GM12878 (cell line): ENCODE measurements around the gene MRPL39. TPM values are rescaled to one million over a fixed set of nuclear protein-coding genes. Genes with fewer than 3 reads are reported as not detected.

ENCODE experiments used
- ASH2L ChIP-seq: fragments of 300-600, 200-600 bp; sonication (generic); IDR thresholded peaks from 2 replicates; pipeline ENCODE4 v1.6.1; 2017; ENCODE audit warnings: low read depth, mild to moderate bottlenecking, borderline replicate concordance
- BCL11A ChIP-seq: IDR thresholded peaks from 2 replicates; pipeline ENCODE4 v1.6.1; 2011; ENCODE audit warnings: low read depth, low read length
- CBX5 ChIP-seq: sonication (generic); IDR thresholded peaks from 2 replicates; pipeline ENCODE4 v1.6.1; 2016; ENCODE audit warnings: low read depth, moderate library complexity, mild to moderate bottlenecking, inconsistent platforms
- CHD2 ChIP-seq: IDR thresholded peaks from 2 replicates; pipeline ENCODE4 v1.6.1; 2011; ENCODE audit warnings: low read depth, low read length, improper control_type of control experiment, borderline replicate concordance
- EZH2 ChIP-seq: IDR thresholded peaks from 2 replicates; pipeline ENCODE4 v1.6.1; 2012; ENCODE audit warnings: low read depth, mild to moderate bottlenecking, control low read depth, inconsistent platforms, low read length, borderline replicate concordance; ENCODE audit not compliant: control insufficient read depth
- FOS ChIP-seq: IDR thresholded peaks from 3 replicates; pipeline ENCODE4 v1.6.1; 2011; ENCODE audit warnings: borderline replicate concordance; ENCODE audit not compliant: insufficient read length; ENCODE audit errors: extremely low read depth
- HDAC2 ChIP-seq: fragments of 200-600 bp; sonication (generic); IDR thresholded peaks from 2 replicates; pipeline ENCODE4 v1.6.1; 2017
- IKZF1 ChIP-seq: fragments of 450-650 bp; conservative IDR thresholded peaks from 2 replicates; pipeline ENCODE4 v1.6.1; 2017; ENCODE audit warnings: antibody characterized with exemption, mild to moderate bottlenecking
- IRF4 ChIP-seq: IDR thresholded peaks from 2 replicates; pipeline ENCODE4 v1.6.1; 2011; ENCODE audit warnings: low read depth, low read length
- KLF5 ChIP-seq: fragments of 450-650 bp; IDR thresholded peaks from 2 replicates; pipeline ENCODE4 v1.6.1; 2014; ENCODE audit warnings: mild to moderate bottlenecking; ENCODE audit not compliant: partially characterized antibody
- MLLT1 ChIP-seq: fragments of 450-650 bp; IDR thresholded peaks from 2 replicates; pipeline ENCODE4 v1.6.1; 2016; ENCODE audit warnings: mild to moderate bottlenecking
- MXI1 ChIP-seq: fragments of 150-350 bp; IDR thresholded peaks from 2 replicates; pipeline ENCODE4 v1.6.1; 2011; ENCODE audit warnings: low read depth, mild to moderate bottlenecking, inconsistent platforms, low read length, improper control_type of control experiment
- NBN ChIP-seq: fragments of 450-650 bp; IDR thresholded peaks from 2 replicates; pipeline ENCODE4 v1.6.1; 2016
- POLR2AphosphoS5 ChIP-seq: IDR thresholded peaks from 2 replicates; pipeline ENCODE4 v1.6.1; 2011; ENCODE audit warnings: mild to moderate bottlenecking, low read length, inconsistent platforms
- RAD51 ChIP-seq: fragments of 450-650 bp; IDR thresholded peaks from 2 replicates; pipeline ENCODE4 v1.6.1; 2016; ENCODE audit warnings: moderate library complexity, mild to moderate bottlenecking, inconsistent platforms
- RCOR1 ChIP-seq: conservative IDR thresholded peaks from 2 replicates; pipeline ENCODE4 v1.6.1; 2012; ENCODE audit warnings: low read depth, low read length, improper control_type of control experiment
- RUNX3 ChIP-seq: IDR thresholded peaks from 2 replicates; pipeline ENCODE4 v1.6.1; 2012; ENCODE audit warnings: low read length, inconsistent platforms
- TAF1 ChIP-seq: IDR thresholded peaks from 2 replicates; pipeline ENCODE4 v1.6.1; 2011; ENCODE audit warnings: mild to moderate bottlenecking, low read depth, low read length, borderline replicate concordance
- YBX1 ChIP-seq: fragments of 450-650 bp; IDR thresholded peaks from 2 replicates; pipeline ENCODE4 v1.6.1; 2016; ENCODE audit warnings: antibody characterized with exemption
- ZBTB33 ChIP-seq: fragments of 450-650 bp; IDR thresholded peaks from 2 replicates; pipeline ENCODE4 v1.6.1; 2017; ENCODE audit warnings: mild to moderate bottlenecking
- ZNF217 ChIP-seq: fragments of 450-650 bp; IDR thresholded peaks from 2 replicates; pipeline ENCODE4 v1.6.1; 2017; ENCODE audit warnings: antibody characterized with exemption, mild to moderate bottlenecking
- ZNF274 ChIP-seq: IDR thresholded peaks from one replicate; pipeline ENCODE4 v1.8.0; 2011; ENCODE audit not compliant: insufficient read length, insufficient read depth
- ZNF384 ChIP-seq: IDR thresholded peaks from 2 replicates; pipeline ENCODE4 v1.6.1; 2012; ENCODE audit warnings: low read depth, mild to moderate bottlenecking, low read length, improper control_type of control experiment, borderline replicate concordance
- polyA plus RNA-seq, 11 experiments: library from polyadenylated mRNA; depleted of rRNA in 4 of 11; unstranded in 6 of 11; stranded (reverse) in 5 of 11; fragments of >200 nt; fragmentation: Nextera tagmentation in 4 of 11; fragmentation: Illumina TruSeq in 1 of 11; extraction: Ambion mirVana in 4 of 11; extraction: Trizol in 1 of 11; gene quantifications; 1 replicate in 1 of 11; 2 replicates in 10 of 11; pipeline versions ENCODE4 v1.2.1 to v1.2.3, GENCODE V29; 2011 to 2016; ENCODE audit warnings: inconsistent platforms in 2 of 11, missing spikeins in 2 of 11, low read depth in 1 of 11
- total RNA-seq, 4 experiments: library from RNA; depleted of rRNA in 3 of 4; stranded (reverse); fragments of >200 nt in 3 of 4; fragmentation: Illumina TruSeq in 1 of 4; extraction: Trizol in 1 of 4; gene quantifications; 2 replicates each; pipeline versions ENCODE4 v1.2.1 to v1.2.3, GENCODE V29; 2013 to 2021
- TF ChIP-seq, protein P1 (sequence below): IDR thresholded peaks from 2 replicates; pipeline ENCODE4 v1.6.1; 2011; ENCODE audit warnings: borderline replicate concordance, low read depth, mild to moderate bottlenecking, moderate library complexity, low read length; ENCODE audit not compliant: insufficient read depth, poor library complexity, severe bottlenecking

The MRPL39 gene
- total and polyA plus RNA-seq, 10 of the 15 experiments (the other 5 are each of a cell fraction or from before 2014, with no cell fraction given): 68.8 to 292 (median 120) TPM

- TF ChIP-seq FOS (no peak), ZNF274 (no peak), YBX1 (no peak), CBX5 (peak; percentile 96; the same call in 1 of the 2 replicates), IRF4 (peak; percentile 82), ASH2L (peak; percentile 88; the same call in 1 of the 2 replicates), HDAC2 (peak; percentile 80), TAF1 (peak; percentile 99), MLLT1 (peak; percentile 99), RUNX3 (peak; percentile 81), BCL11A (no peak), CHD2 (peak; percentile 75), ZBTB33 (0 out of 2 replicates have a peak, but pooled peaks have one; percentile 41), MXI1 (peak; percentile 52; the same call in 1 of the 2 replicates), RAD51 (no peak), ZNF217 (peak; percentile 91; the same call in 1 of the 2 replicates), ZNF384 (peak; percentile 47; the same call in 1 of the 2 replicates), RCOR1 (peak; percentile 85; the same call in 1 of the 2 replicates), KLF5 (peak; percentile 78), IKZF1 (peak; percentile 82), EZH2 (no peak), NBN (peak; percentile 95), POLR2AphosphoS5 (peak; percentile 93)
- TF ChIP-seq, protein P1, sequence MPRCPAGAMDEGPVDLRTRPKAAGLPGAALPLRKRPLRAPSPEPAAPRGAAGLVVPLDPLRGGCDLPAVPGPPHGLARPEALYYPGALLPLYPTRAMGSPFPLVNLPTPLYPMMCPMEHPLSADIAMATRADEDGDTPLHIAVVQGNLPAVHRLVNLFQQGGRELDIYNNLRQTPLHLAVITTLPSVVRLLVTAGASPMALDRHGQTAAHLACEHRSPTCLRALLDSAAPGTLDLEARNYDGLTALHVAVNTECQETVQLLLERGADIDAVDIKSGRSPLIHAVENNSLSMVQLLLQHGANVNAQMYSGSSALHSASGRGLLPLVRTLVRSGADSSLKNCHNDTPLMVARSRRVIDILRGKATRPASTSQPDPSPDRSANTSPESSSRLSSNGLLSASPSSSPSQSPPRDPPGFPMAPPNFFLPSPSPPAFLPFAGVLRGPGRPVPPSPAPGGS: peak; percentile 49
These were observed at the start of gene MRPL39 (continued) for GRCh38 chr21:25607151-25608043.
